Measurements from ENCODE around the gene E2F1. TPM values are rescaled to one million over a fixed set of nuclear protein-coding genes. Genes with fewer than 3 reads are reported as not detected.

E2F1 gene
- total RNA-seq, 1 donor, result 23.7 TPM

GRCh38 chr20:33721391-33722140, 35.4 kb upstream of the E2F1 start:
- DNase-seq (ENCODE audit: low read depth), result no peak
- no peak overlapping the region for H3K4me3 ChIP-seq (ENCODE audit: low read depth, low read length)
- no peak for TF ChIP-seq CTCF (IDR thresholded peaks at IDR 0.05; ENCODE audit: insufficient read depth, low read length)

GRCh38 chr20:33719989-33720709, 34.0 kb upstream of the E2F1 start, which contains the start of gene PXMP4:
Gene PXMP4 (minus strand): TSS chr20:33720310. CDS start chr20:33720207, 103 bp downstream.
- peak within 1 kb of the TSS; percentile 94 for H3K4me3 ChIP-seq (ENCODE audit: low read depth, low read length)
- TF ChIP-seq CTCF (IDR thresholded peaks at IDR 0.05; ENCODE audit: insufficient read depth, low read length), result no peak
- DNase-seq (ENCODE audit: low read depth), result peak; percentile 99

GRCh38 chr20:33719277-33719988, 33.2 kb upstream of the E2F1 start:
- no peak for TF ChIP-seq CTCF (IDR thresholded peaks at IDR 0.05; ENCODE audit: insufficient read depth, low read length)
- DNase-seq (ENCODE audit: low read depth), result peak; percentile 4
- H3K4me3 ChIP-seq (ENCODE audit: low read depth, low read length), result peak overlapping the region; percentile 94

GRCh38 chr20:33716498-33716897, 30.3 kb upstream of the E2F1 start:
- H3K4me3 ChIP-seq (ENCODE audit: low read depth, low read length), result no peak overlapping the region
- no peak for DNase-seq (ENCODE audit: low read depth)
- no peak for TF ChIP-seq CTCF (IDR thresholded peaks at IDR 0.05; ENCODE audit: insufficient read depth, low read length)

- no peak overlapping the region for H3K4me3 ChIP-seq (ENCODE audit: low read depth, low read length)
- no peak for TF ChIP-seq CTCF (IDR thresholded peaks at IDR 0.05; ENCODE audit: insufficient read depth, low read length)
- DNase-seq (ENCODE audit: low read depth), result no peak
Observed at GRCh38 chr20:33713865-33714367, 27.7 kb upstream of the E2F1 start.

GRCh38 chr20:33711446-33711738, 25.2 kb upstream of the E2F1 start:
- H3K4me3 ChIP-seq (ENCODE audit: low read depth, low read length), result no peak overlapping the region
- no peak for DNase-seq (ENCODE audit: low read depth)
- no peak for TF ChIP-seq CTCF (IDR thresholded peaks at IDR 0.05; ENCODE audit: insufficient read depth, low read length)

All from fibroblast of the aortic adventitia (primary cell).